Left lung (tissue), 10 donors: Measurements from ENCODE around the gene NGB. TPM values are rescaled to one million over a fixed set of nuclear protein-coding genes. Genes with fewer than 3 reads are reported as not detected.

Source experiments
- ATAC-seq: fragments of 200-7000 bp; cut with Tn5 transposase; one replicate; pipeline ENCODE4 v1.9.1; 2020; ENCODE audit warnings: moderate library complexity
- DNase-seq, 4 donors: peaks; one replicate each; pipeline ENCODE4 v3.0.0-alpha.2; 2013 to 2020
- H3K27ac ChIP-seq, 2 donors: fragments of 200-600 bp; sonication (generic) in 1 of 2; one replicate each; pipeline versions ENCODE4 v1.5.0 to v1.8.0; 2020 to 2021
- H3K27me3 ChIP-seq, 2 donors: fragments of 200-600 bp; sonication (generic) in 1 of 2; one replicate each; pipeline versions ENCODE4 v1.5.0 to v1.8.0; 2020 to 2021
- H3K36me3 ChIP-seq, 2 donors: fragments of 200-600 bp; sonication (generic) in 1 of 2; one replicate each; pipeline versions ENCODE4 v1.5.0 to v1.8.0; 2020 to 2021
- H3K4me1 ChIP-seq, 2 donors: fragments of 200-600 bp; one replicate each; pipeline ENCODE4 v1.8.0; 2021
- H3K4me3 ChIP-seq, 2 donors: fragments of 200-600 bp; sonication (generic) in 1 of 2; one replicate each; pipeline versions ENCODE4 v1.5.0 to v1.8.0; 2020 to 2021; ENCODE audit warnings: mild to moderate bottlenecking in 1 of 2
- H3K9me3 ChIP-seq, 2 donors: fragments of 200-600 bp; sonication (generic) in 1 of 2; one replicate each; pipeline versions ENCODE4 v1.5.0 to v1.8.0; 2020 to 2021
- CTCF ChIP-seq, 2 donors: fragments of 200-600 bp; sonication (generic) in 1 of 2; IDR thresholded peaks; one replicate each; pipeline versions ENCODE4 v1.5.0 to v1.8.0; 2021; ENCODE audit warnings: antibody characterized with exemption in 2 of 2
- intact Hi-C, 2 donors: fragments of 100-400 bp; cut with DNase I; formaldehyde crosslinking; loops; one replicate each; pipeline versions ENCODE4 v1.11.2 to v1.14.2; 2022
- polyA plus RNA-seq, 6 donors: library from polyadenylated mRNA; unstranded; fragments of 120-200 nt; gene quantifications; one replicate each; pipeline ENCODE4 v1.2.1, GENCODE V29; 2013; ENCODE audit not compliant: insufficient read length in 6 of 6
- total RNA-seq, 2 donors: library from RNA; stranded (reverse); fragmentation: NEBNext Ultra II Directional; extraction: Animal tissue kit (Norgen Biotek cat#: 25700); gene quantifications; one replicate each; pipeline ENCODE4 v1.2.1, GENCODE V29; 2021
- donor health status: DM: no; HTN: yes; CAD: no.
- donor health status: DM: no; HTN: no; CAD: no.

The NGB gene
- total and polyA plus RNA-seq, 8 donors: not detected

DNA sequence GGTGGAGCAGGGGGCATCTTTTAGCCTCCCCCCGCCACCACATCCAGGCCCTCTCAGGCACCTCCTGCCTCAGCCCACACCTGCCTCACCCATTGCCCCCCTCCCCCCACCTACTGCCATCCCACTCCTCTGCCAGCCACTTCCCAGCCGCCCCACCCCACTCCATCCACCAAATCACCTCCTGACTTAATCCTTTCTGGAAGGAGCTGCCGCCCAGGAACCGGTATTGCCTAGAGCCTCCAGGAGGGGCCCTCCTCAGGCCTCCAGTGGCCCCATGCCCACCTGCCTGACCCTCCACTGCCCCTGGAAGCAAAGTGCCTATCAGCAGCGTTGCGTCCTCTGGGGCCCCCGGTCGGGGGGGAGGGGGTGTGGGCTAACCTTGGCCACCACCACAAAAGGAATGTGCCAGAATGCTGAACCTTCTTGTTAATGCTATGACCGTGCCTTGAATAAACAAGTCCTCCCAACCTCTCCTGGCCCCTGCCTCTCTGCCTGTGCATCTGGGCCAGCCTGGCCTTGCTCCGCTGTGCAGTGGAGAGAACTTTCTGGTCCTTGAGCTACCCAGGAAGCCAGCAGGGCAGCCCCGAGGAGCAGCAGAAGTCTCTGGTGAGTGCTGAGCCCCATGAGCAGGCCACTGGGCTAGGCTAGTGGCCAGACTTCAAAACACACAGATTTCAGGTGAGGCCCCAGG, 11.8 kb downstream of the NGB start:
- ATAC-seq: no peak
- H3K27me3 ChIP-seq: peaks cover 0 to 37% of the 10 kb centered on the region in 2 donors
- H3K27ac ChIP-seq: no peak overlapping the region
- H3K36me3 ChIP-seq: no peaks in the 10 kb centered on the region
- intact Hi-C loops: no loop called here
- DNase-seq: peak in 1 of 4 donors; percentile 51
- no peaks in the 10 kb centered on the region for H3K9me3 ChIP-seq
- no peak for TF ChIP-seq CTCF (IDR thresholded peaks at IDR 0.05)
- no peaks in the 10 kb centered on the region for H3K4me1 ChIP-seq
- no peak overlapping the region for H3K4me3 ChIP-seq

- H3K4me3 ChIP-seq: no peak overlapping the region
- no peak for TF ChIP-seq CTCF (IDR thresholded peaks at IDR 0.05)
- no peaks in the 10 kb centered on the region for H3K9me3 ChIP-seq
- H3K27ac ChIP-seq: no peak overlapping the region
- peak in 1 of 4 donors; percentile 62 for DNase-seq
- no peaks in the 10 kb centered on the region for H3K4me1 ChIP-seq
- intact Hi-C loops: no loop called here
- peaks cover 0 to 37% of the 10 kb centered on the region in 2 donors for H3K27me3 ChIP-seq
- no peak for ATAC-seq
- H3K36me3 ChIP-seq: no peaks in the 10 kb centered on the region
These were observed 12.4 kb downstream of the NGB start for GRCh38 chr14:77258566-77258965.

GRCh38 chr14:77257700-77258099, 13.3 kb downstream of the NGB start:
- no peaks in the 10 kb centered on the region for H3K36me3 ChIP-seq
- peak in 1 of 4 donors; percentile 53 for DNase-seq
- peaks cover 0 to 37% of the 10 kb centered on the region in 2 donors for H3K27me3 ChIP-seq
- no peaks in the 10 kb centered on the region for H3K4me1 ChIP-seq
- H3K4me3 ChIP-seq: no peak overlapping the region
- H3K27ac ChIP-seq: no peak overlapping the region
- no peaks in the 10 kb centered on the region for H3K9me3 ChIP-seq
- TF ChIP-seq CTCF (IDR thresholded peaks at IDR 0.05): no peak
- intact Hi-C loops: no loop called here
- ATAC-seq: no peak

- Histone ChIP-seq H3K4me3 (no peak overlapping the region), H3K27ac (no peak overlapping the region), H3K4me1 (no peaks in the 10 kb centered on the region), H3K36me3 (no peaks in the 10 kb centered on the region), H3K9me3 (no peaks in the 10 kb centered on the region), H3K27me3 (peaks cover 0 to 37% of the 10 kb centered on the region in 2 donors)
- no peak for TF ChIP-seq CTCF (IDR thresholded peaks at IDR 0.05)
- ATAC-seq: no peak
- intact Hi-C loops: no loop called here
- peak in 1 of 4 donors; percentile 49 for DNase-seq
These were observed 14.3 kb downstream of the NGB start for GRCh38 chr14:77256694-77257093.

DNA sequence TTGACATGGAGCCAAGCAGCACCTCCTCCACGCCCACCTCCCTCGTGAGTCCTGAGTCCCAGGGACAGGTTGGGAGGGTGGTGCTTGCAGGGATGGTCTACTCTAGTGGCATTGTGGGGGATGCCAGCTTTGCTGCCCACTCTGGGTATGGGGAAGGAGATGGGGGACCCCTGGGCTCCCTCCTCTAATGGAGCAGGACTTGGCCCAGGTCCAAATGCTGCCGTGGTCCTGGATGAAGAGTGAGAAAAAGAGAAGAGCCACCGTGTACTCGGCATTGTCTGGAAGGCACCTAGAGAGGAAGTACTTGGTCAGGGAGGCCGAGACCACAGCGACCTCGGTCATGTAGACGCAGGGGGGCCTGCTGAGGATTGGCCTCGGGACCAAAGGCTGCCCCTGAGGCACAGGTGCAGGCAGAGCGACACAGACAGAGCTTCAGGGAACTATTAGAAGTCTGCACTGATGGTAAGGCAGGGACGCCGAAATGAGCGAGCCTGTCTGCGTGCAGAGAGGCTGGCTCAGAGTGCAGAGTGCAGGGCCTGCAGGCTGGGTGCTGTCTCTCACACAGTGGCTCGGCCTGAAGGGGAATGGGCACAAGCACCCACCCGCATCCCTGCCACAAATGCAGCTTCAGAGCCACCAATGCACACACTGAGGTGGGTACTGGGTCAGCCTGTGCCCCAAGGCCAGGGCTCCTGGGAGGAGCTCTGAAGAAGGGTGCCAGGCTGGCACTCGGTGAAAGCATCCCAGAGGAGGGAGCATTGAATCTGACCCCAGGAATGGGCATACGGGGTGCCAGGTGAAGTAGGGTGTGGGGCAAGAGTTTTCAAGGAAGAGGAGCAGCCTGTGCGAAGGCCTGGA, 17.4 kb downstream of the NGB start:
- Histone ChIP-seq H3K27ac (no peak overlapping the region), H3K4me1 (no peaks in the 10 kb centered on the region), H3K4me3 (no peak overlapping the region), H3K9me3 (no peaks in the 10 kb centered on the region), H3K36me3 (no peaks in the 10 kb centered on the region), H3K27me3 (peaks cover 0 to 8% of the 10 kb centered on the region in 2 donors)
- ATAC-seq (no peak), DNase-seq (peak in 1 of 4 donors; percentile 39)
- intact Hi-C loops: no loop called here
- no peak for TF ChIP-seq CTCF (IDR thresholded peaks at IDR 0.05)
